H1 (cell line): ENCODE data around the gene RIMBP2. TPM values are rescaled to one million over a fixed set of nuclear protein-coding genes. Genes with fewer than 3 reads are reported as not detected.

ENCODE experiments used
- CTCF ChIA-PET: fragments of 300-600 bp; sonication (Branson Sonifier 250); formaldehyde crosslinking; loops from one replicate; lab custom pipeline; 2021; ENCODE audit not compliant: partially characterized antibody; lab: Charles Lee
- POLR2A ChIA-PET: fragments of 300-600 bp; sonication (Branson Sonifier 250); formaldehyde crosslinking; loops from one replicate; lab custom pipeline; 2021; ENCODE audit warnings: inconsistent platforms; ENCODE audit not compliant: partially characterized antibody; lab: Charles Lee
- DNase-seq, 2 experiments: peaks; one replicate each; pipeline versions ENCODE4 v3.0.0 to v3.0.0-alpha.2; 2010 to 2022; ENCODE audit warnings: low spot score in 2 of 2, low read depth in 1 of 2, mixed read lengths in 1 of 2
- FAIRE-seq: peaks from 2 replicates; lab custom pipeline; 2011; peaks lifted over from hg19 to GRCh38; lab: Jason Lieb, UNC
- H2AFZ ChIP-seq: 2 replicates; pipeline ENCODE4 v1.8.1; 2012; ENCODE audit warnings: low read length, inconsistent platforms
- H2AK5ac ChIP-seq: 2 replicates; pipeline ENCODE4 v1.6.1; 2013; ENCODE audit warnings: low read depth, low read length
- H2BK120ac ChIP-seq: replicated peaks from 2 replicates; pipeline ENCODE3; 2013; ENCODE audit warnings: low read depth, low read length, inconsistent platforms
- H2BK12ac ChIP-seq: 2 replicates; pipeline ENCODE4 v1.6.1; 2013; ENCODE audit warnings: low read depth, low read length
- H2BK15ac ChIP-seq: 2 replicates; pipeline ENCODE4 v1.6.1; 2013; ENCODE audit warnings: low read length
- H2BK20ac ChIP-seq: 2 replicates; pipeline ENCODE4 v1.6.1; 2013; ENCODE audit warnings: low read length
- H2BK5ac ChIP-seq: 2 replicates; pipeline ENCODE4 v1.6.1; 2013; ENCODE audit warnings: low read depth, low read length
- H3K14ac ChIP-seq: 2 replicates; pipeline ENCODE4 v1.6.1; 2013; ENCODE audit warnings: inconsistent platforms; ENCODE audit not compliant: insufficient read length
- H3K18ac ChIP-seq: 2 replicates; pipeline ENCODE4 v1.6.1; 2013; ENCODE audit warnings: low read length; ENCODE audit errors: extremely low read depth
- H3K23ac ChIP-seq: 2 replicates; pipeline ENCODE4 v1.6.1; 2013; ENCODE audit warnings: inconsistent platforms; ENCODE audit not compliant: insufficient read length
- H3K23me2 ChIP-seq: 2 replicates; pipeline ENCODE4 v1.6.1; 2013; ENCODE audit warnings: low read depth, low read length
- H3K27ac ChIP-seq: 2 replicates; pipeline ENCODE4 v1.6.1; 2011; ENCODE audit warnings: low read depth, low read length, inconsistent platforms
- H3K27me3 ChIP-seq, 4 experiments: replicated peaks in 1 of 4; 1 replicate in 1 of 4; 2 replicates in 3 of 4; pipeline versions ENCODE4 v1.6.1 to v1.8.1; 2011 to 2013; ENCODE audit warnings: low read length in 3 of 4, mild to moderate bottlenecking in 3 of 4, inconsistent platforms in 2 of 4, mixed read lengths in 2 of 4, moderate library complexity in 1 of 4; ENCODE audit not compliant: control insufficient read depth in 3 of 4, insufficient read depth in 3 of 4; ENCODE audit errors: extremely low read depth in 1 of 4
- H3K36me3 ChIP-seq, 4 experiments: 2 replicates each; pipeline versions ENCODE4 v1.6.1 to v1.8.1; 2011 to 2013; ENCODE audit warnings: mild to moderate bottlenecking in 4 of 4, low read length in 3 of 4, moderate library complexity in 2 of 4, control low read depth in 1 of 4, inconsistent platforms in 1 of 4; ENCODE audit not compliant: insufficient read depth in 4 of 4, control insufficient read depth in 2 of 4
- H3K4ac ChIP-seq: replicated peaks from 2 replicates; pipeline ENCODE3; 2013; ENCODE audit warnings: low read length, low read depth, mixed read lengths, inconsistent platforms; ENCODE audit not compliant: insufficient read length
- H3K4me1 ChIP-seq, 4 experiments: replicated peaks in 1 of 4; 1 replicate in 1 of 4; 2 replicates in 3 of 4; pipeline versions ENCODE4 v1.6.1 to v1.8.1; 2011 to 2013; ENCODE audit warnings: low read length in 3 of 4, inconsistent platforms in 2 of 4, mixed read lengths in 1 of 4; ENCODE audit not compliant: insufficient read depth in 4 of 4, control insufficient read depth in 3 of 4
- H3K4me2 ChIP-seq, 2 experiments: 2 replicates each; pipeline versions ENCODE4 v1.6.1 to v1.8.1; 2011 to 2013; ENCODE audit warnings: low read depth in 2 of 2, low read length in 2 of 2, control low read depth in 1 of 2, inconsistent platforms in 1 of 2, mild to moderate bottlenecking in 1 of 2; ENCODE audit not compliant: insufficient read depth in 1 of 2
- H3K4me3 ChIP-seq, 4 experiments: fragments of 200-600, 300-600 bp in 1 of 4; sonication (generic), shearing (Covaris generic), sonication (Bioruptor Twin) in 1 of 4; 2 replicates each; pipeline versions ENCODE4 v1.5.1 to v1.8.1; 2011 to 2016; ENCODE audit warnings: low read length in 4 of 4, low read depth in 3 of 4, control low read depth in 2 of 4, inconsistent platforms in 2 of 4, mild to moderate bottlenecking in 2 of 4, mixed read lengths in 1 of 4, moderate library complexity in 1 of 4; ENCODE audit not compliant: insufficient read depth in 2 of 4; ENCODE audit errors: extremely low read depth in 1 of 4
- H3K56ac ChIP-seq: replicated peaks from 2 replicates; pipeline ENCODE3; 2013; ENCODE audit warnings: low read depth, mild to moderate bottlenecking, mixed read lengths, low read length, inconsistent platforms; ENCODE audit not compliant: insufficient read length
- H3K79me1 ChIP-seq: 2 replicates; pipeline ENCODE4 v1.6.1; 2013; ENCODE audit warnings: low read depth, low read length, control low read depth
- H3K79me2 ChIP-seq, 2 experiments: 2 replicates each; pipeline versions ENCODE4 v1.6.1 to v1.8.1; 2012 to 2013; ENCODE audit warnings: low read length in 2 of 2, mild to moderate bottlenecking in 2 of 2, inconsistent platforms in 1 of 2; ENCODE audit not compliant: insufficient read depth in 2 of 2, control insufficient read depth in 1 of 2
- H3K9ac ChIP-seq, 4 experiments: replicated peaks in 1 of 4; 1 replicate in 1 of 4; 2 replicates in 3 of 4; pipeline versions ENCODE4 v1.6.1 to v1.8.1; 2011 to 2013; ENCODE audit warnings: low read depth in 3 of 4, low read length in 3 of 4, control low read depth in 2 of 4, mild to moderate bottlenecking in 2 of 4, moderate library complexity in 2 of 4, inconsistent platforms in 1 of 4; ENCODE audit errors: extremely low read depth in 1 of 4
- H3K9me3 ChIP-seq, 2 experiments: 2 replicates each; pipeline versions ENCODE4 v1.6.1 to v1.8.1; 2012 to 2013; ENCODE audit warnings: mild to moderate bottlenecking in 2 of 2, moderate library complexity in 2 of 2, control low read depth in 1 of 2, inconsistent platforms in 1 of 2, low read depth in 1 of 2, low read length in 1 of 2, mixed read lengths in 1 of 2; ENCODE audit not compliant: insufficient read depth in 2 of 2
- H4K20me1 ChIP-seq, 2 experiments: replicated peaks in 1 of 2; 2 replicates each; pipeline versions ENCODE3 to v1.8.1; 2011 to 2013; ENCODE audit warnings: inconsistent platforms in 2 of 2, low read length in 2 of 2, mild to moderate bottlenecking in 1 of 2; ENCODE audit not compliant: insufficient read depth in 2 of 2, control insufficient read depth in 1 of 2
- H4K5ac ChIP-seq: 2 replicates; pipeline ENCODE4 v1.6.1; 2013; ENCODE audit warnings: low read length, low read depth, mixed read lengths, inconsistent platforms; ENCODE audit not compliant: insufficient read length
- H4K8ac ChIP-seq: 2 replicates; pipeline ENCODE4 v1.8.0; 2013; ENCODE audit warnings: mild to moderate bottlenecking, moderate library complexity, low read length, inconsistent platforms; ENCODE audit not compliant: insufficient read depth; ENCODE audit errors: extremely low read depth
- H4K91ac ChIP-seq: replicated peaks from 2 replicates; pipeline ENCODE3; 2013; ENCODE audit warnings: low read length, mixed read lengths, inconsistent platforms; ENCODE audit not compliant: insufficient read length
- CEBPB ChIP-seq: IDR thresholded peaks from 2 replicates; pipeline ENCODE4 v1.6.1; 2012; ENCODE audit warnings: low read depth, low read length
- WGBS, 2 experiments: shearing (Covaris generic) in 1 of 2; methylation state at CpG; one replicate each; pipeline versions ENCODE4 v1.1.6 to v1.1.7; 2013 to 2015; ENCODE audit warnings: low lambda C conversion rate in 2 of 2, mixed read lengths in 2 of 2, inconsistent platforms in 1 of 2, low coverage in 1 of 2, missing lambda C conversion rate in 1 of 2; ENCODE audit not compliant: insufficient replicate concordance in 2 of 2, insufficient coverage in 1 of 2, insufficient read length in 1 of 2; ENCODE audit errors: extremely low coverage in 1 of 2, missing lambda C conversion rate in 1 of 2; 5-methylcytosine and 5-hydroxymethylcytosine counted together
- polyA plus RNA-seq, 7 experiments: library from polyadenylated mRNA; depleted of rRNA in 3 of 7; stranded (reverse) in 5 of 7; unstranded in 2 of 7; fragments of >200 nt in 5 of 7; fragments of 200-250 nt in 2 of 7; gene quantifications; 1 replicate in 5 of 7; 2 replicates in 1 of 7; 4 replicates in 1 of 7; pipeline versions ENCODE4 v1.2.1 to v1.2.3, GENCODE V29; 2011 to 2013; ENCODE audit warnings: missing spikeins in 2 of 7, mixed read lengths in 2 of 7
- total RNA-seq: library from RNA; stranded (reverse); fragmentation: NEBNext Ultra II Directional; extraction: Animal tissue kit (Norgen Biotek cat#: 25700); gene quantifications from 2 replicates; pipeline ENCODE4 v1.2.1, GENCODE V29; 2021

Gene RIMBP2
- total and polyA plus RNA-seq, 2 of the 8 experiments (the other 6 are each of a cell fraction or from before 2014, with no cell fraction given): 0.18 to 0.65 TPM

DNA sequence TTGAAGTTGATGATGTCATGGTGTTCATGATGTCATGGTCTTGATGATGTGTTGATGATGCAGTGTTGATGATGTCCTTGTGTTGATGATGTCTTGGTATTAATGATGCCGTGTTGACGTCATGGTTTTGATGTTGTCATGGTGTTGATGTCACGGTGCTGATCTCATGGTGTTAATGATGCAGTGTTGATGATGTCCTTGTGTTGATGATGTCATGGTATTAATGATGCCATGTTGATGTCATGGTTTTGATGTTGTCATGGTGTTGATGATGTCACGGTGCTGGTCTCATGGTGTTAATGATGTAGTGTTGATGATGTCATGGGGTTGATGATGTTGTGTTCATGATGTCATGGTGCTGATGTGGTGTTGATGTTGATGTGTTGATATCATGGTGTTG is 48.0 kb upstream of the RIMBP2 start:
- no peak overlapping the region for H3K9ac ChIP-seq
- no peak overlapping the region for H2BK120ac ChIP-seq
- H3K27me3 ChIP-seq: peaks cover 0 to 6% (median 0%) of the 10 kb centered on the region in 4 experiments; a peak in 1 of 7 replicates
- H2BK20ac ChIP-seq: no peak overlapping the region
- no peak overlapping the region for H2AFZ ChIP-seq
- CTCF ChIA-PET: interaction anchor here (1.3 to 1.4 kb wide), 3 partner anchors 7 to 52 kb away, joined by 3 to 6 read pairs (median 6); no protein-coding TSS in a partner anchor
- no peak overlapping the region for H3K27ac ChIP-seq
- DNase-seq (no peak), FAIRE-seq (no peak)
- peaks cover 0 to 10% of the 10 kb centered on the region in 2 experiments for H4K20me1 ChIP-seq
- H3K79me1 ChIP-seq: no peaks in the 10 kb centered on the region
- peaks cover 5 to 13% of the 10 kb centered on the region in 2 experiments; a peak in 2 of 4 replicates for H3K9me3 ChIP-seq
- H3K36me3 ChIP-seq: peaks cover 0 to 13% (median 3%) of the 10 kb centered on the region in 4 experiments; a peak in 2 of 8 replicates
- H3K56ac ChIP-seq: no peak overlapping the region
- 0 out of 2 replicates have a peak overlapping the region, but pooled peaks have one; percentile 28 for H2BK12ac ChIP-seq
- H3K14ac ChIP-seq: no peak overlapping the region
- peak overlapping the region; percentile 88; the same call in 1 of the 2 replicates for H2AK5ac ChIP-seq
- H3K4me3 ChIP-seq: no peak overlapping the region
- no peak overlapping the region for H3K4ac ChIP-seq
- no peak overlapping the region for H2BK15ac ChIP-seq
- H3K18ac ChIP-seq: no peak overlapping the region
- H4K8ac ChIP-seq: no peak overlapping the region
- no peak overlapping the region for H4K5ac ChIP-seq
- no peak overlapping the region for H2BK5ac ChIP-seq
- H3K79me2 ChIP-seq: peaks cover 0 to 14% of the 10 kb centered on the region in 2 experiments; a peak in 1 of 4 replicates
- H3K23me2 ChIP-seq: peaks cover 23% of the 10 kb centered on the region
- POLR2A ChIA-PET: no interaction called here
- no peaks in the 10 kb centered on the region for H3K4me1 ChIP-seq
- 98% methylated on average over 4 of the region's 4 CpGs; no CpG with 5 or more reads in 1 of the 2 experiments for WGBS, 2 experiments
- no peak overlapping the region for H3K4me2 ChIP-seq
- H3K23ac ChIP-seq: no peak overlapping the region
- H4K91ac ChIP-seq: no peak overlapping the region
- no peak for TF ChIP-seq CEBPB
